Activated T-cell treated with anti-CD3 and anti-CD28 coated beads, Interleukin-2, amount 50 U/mL, for 4 hours (primary cell): ENCODE measurements around the gene UBL4B. TPM values are rescaled to one million over a fixed set of nuclear protein-coding genes. Genes with fewer than 3 reads are reported as not detected.

ENCODE experiments used
- ATAC-seq, 2 donors: fragments of 200-7000 bp; cut with Tn5 transposase; one replicate each; pipeline ENCODE4 v1.10.0; 2021
- DNase-seq: peaks from one replicate; pipeline ENCODE4 v3.0.0-alpha.2; 2020
- H3K27me3 Mint-ChIP-seq: one replicate; pipeline ENCODE4 v1.8.0; 2021; ENCODE audit warnings: low read depth, mixed read lengths
- H3K36me3 Mint-ChIP-seq: one replicate; pipeline ENCODE4 v1.8.0; 2022; ENCODE audit warnings: mixed read lengths; ENCODE audit not compliant: insufficient read depth
- H3K4me1 Mint-ChIP-seq: one replicate; pipeline ENCODE4 v1.8.0; 2021; ENCODE audit warnings: low read depth, mixed read lengths
- H3K4me3 Mint-ChIP-seq: one replicate; pipeline ENCODE4 v1.8.0; 2021; ENCODE audit warnings: mild to moderate bottlenecking, moderate library complexity, mixed read lengths
- H3K9me3 Mint-ChIP-seq: one replicate; pipeline ENCODE4 v1.8.0; 2021; ENCODE audit warnings: mixed read lengths
- total RNA-seq, 3 donors: library from RNA; stranded (reverse); gene quantifications; one replicate each; pipeline ENCODE4 v1.2.1, GENCODE V29; 2021

Gene UBL4B
- not detected for total RNA-seq

- no peak for DNase-seq
- no peak within 1 kb of the TSS for H3K4me3 Mint-ChIP-seq
- peaks cover 21% of the 10 kb centered on the region for H3K27me3 Mint-ChIP-seq
- H3K9me3 Mint-ChIP-seq = no peaks in the 10 kb centered on the region
- no peaks in the 10 kb centered on the region for H3K36me3 Mint-ChIP-seq
- H3K4me1 Mint-ChIP-seq = no peaks in the 10 kb centered on the region
- no peak for ATAC-seq
Observed at GRCh38 chr1:110112143-110112542, at the start of gene UBL4B. UBL4B (plus strand) TSS chr1:110112443; CDS start chr1:110112535, 92 bp downstream.

GRCh38 chr1:110062612-110063011 lies 49.6 kb upstream of the UBL4B start:
- peaks cover 18% of the 10 kb centered on the region for H3K27me3 Mint-ChIP-seq
- H3K4me1 Mint-ChIP-seq = peaks cover 4% of the 10 kb centered on the region
- no peak overlapping the region for H3K4me3 Mint-ChIP-seq
- no peaks in the 10 kb centered on the region for H3K9me3 Mint-ChIP-seq
- peaks cover 20% of the 10 kb centered on the region for H3K36me3 Mint-ChIP-seq
- ATAC-seq (no peak), DNase-seq (no peak)

GRCh38 chr1:110063781-110064180 lies 48.5 kb upstream of the UBL4B start:
- no peak overlapping the region for H3K4me3 Mint-ChIP-seq
- peaks cover 15% of the 10 kb centered on the region for H3K36me3 Mint-ChIP-seq
- H3K4me1 Mint-ChIP-seq = peaks cover 12% of the 10 kb centered on the region
- DNase-seq (no peak), ATAC-seq (no peak)
- peaks cover 28% of the 10 kb centered on the region for H3K27me3 Mint-ChIP-seq
- no peaks in the 10 kb centered on the region for H3K9me3 Mint-ChIP-seq

GRCh38 chr1:110064576-110065337 lies 47.5 kb upstream of the UBL4B start:
- Mint-ChIP-seq H3K4me1 (peaks cover 16% of the 10 kb centered on the region), H3K9me3 (no peaks in the 10 kb centered on the region), H3K27me3 (peaks cover 38% of the 10 kb centered on the region), H3K4me3 (no peak overlapping the region), H3K36me3 (peaks cover 11% of the 10 kb centered on the region)
- ATAC-seq = no peak
- no peak for DNase-seq

- no peak overlapping the region for H3K4me3 Mint-ChIP-seq
- DNase-seq (no peak), ATAC-seq (no peak)
- H3K9me3 Mint-ChIP-seq = no peaks in the 10 kb centered on the region
- peaks cover 17% of the 10 kb centered on the region for H3K4me1 Mint-ChIP-seq
- H3K27me3 Mint-ChIP-seq = peaks cover 42% of the 10 kb centered on the region
- H3K36me3 Mint-ChIP-seq = peaks cover 7% of the 10 kb centered on the region
Observed at GRCh38 chr1:110065841-110066240, 46.4 kb upstream of the UBL4B start.

GRCh38 chr1:110067479-110067892 lies 44.8 kb upstream of the UBL4B start:
- DNase-seq (no peak), ATAC-seq (no peak)
- Mint-ChIP-seq H3K4me1 (peaks cover 17% of the 10 kb centered on the region), H3K4me3 (no peak overlapping the region), H3K27me3 (peaks cover 59% of the 10 kb centered on the region), H3K9me3 (no peaks in the 10 kb centered on the region), H3K36me3 (no peaks in the 10 kb centered on the region)

- ATAC-seq (peak; percentile 13 to 20), DNase-seq (no peak)
- peaks cover 63% of the 10 kb centered on the region for H3K27me3 Mint-ChIP-seq
- peak overlapping the region; percentile 49 for H3K4me3 Mint-ChIP-seq
- H3K36me3 Mint-ChIP-seq = no peaks in the 10 kb centered on the region
- peaks cover 17% of the 10 kb centered on the region for H3K4me1 Mint-ChIP-seq
- H3K9me3 Mint-ChIP-seq = no peaks in the 10 kb centered on the region
Observed at GRCh38 chr1:110067893-110068645, 44.2 kb upstream of the UBL4B start.

GRCh38 chr1:110068646-110069403 lies 43.4 kb upstream of the UBL4B start:
- peaks cover 69% of the 10 kb centered on the region for H3K27me3 Mint-ChIP-seq
- ATAC-seq = peak; percentile 51 to 60
- no peaks in the 10 kb centered on the region for H3K36me3 Mint-ChIP-seq
- DNase-seq = no peak
- H3K4me3 Mint-ChIP-seq = peak overlapping the region; percentile 49
- H3K4me1 Mint-ChIP-seq = peaks cover 17% of the 10 kb centered on the region
- H3K9me3 Mint-ChIP-seq = no peaks in the 10 kb centered on the region

- Mint-ChIP-seq H3K4me3 (peak overlapping the region; percentile 33), H3K36me3 (no peaks in the 10 kb centered on the region), H3K9me3 (no peaks in the 10 kb centered on the region), H3K27me3 (peaks cover 70% of the 10 kb centered on the region), H3K4me1 (peaks cover 17% of the 10 kb centered on the region)
- DNase-seq = no peak
- peak; percentile 33 to 36 for ATAC-seq
Observed at GRCh38 chr1:110069404-110070281, 42.6 kb upstream of the UBL4B start.

- no peaks in the 10 kb centered on the region for H3K9me3 Mint-ChIP-seq
- no peak for DNase-seq
- ATAC-seq = peak in 1 of 2 donors; percentile 6
- H3K27me3 Mint-ChIP-seq = peaks cover 69% of the 10 kb centered on the region
- no peaks in the 10 kb centered on the region for H3K36me3 Mint-ChIP-seq
- peaks cover 17% of the 10 kb centered on the region for H3K4me1 Mint-ChIP-seq
- no peak overlapping the region for H3K4me3 Mint-ChIP-seq
Observed at GRCh38 chr1:110070282-110070669, 42.0 kb upstream of the UBL4B start.

GRCh38 chr1:110070671-110071242 lies 41.5 kb upstream of the UBL4B start, which contains the start of gene ALX3:
ALX3 (minus strand) TSS chr1:110070672; CDS start chr1:110070612, 60 bp downstream.
- peaks cover 72% of the 10 kb centered on the region for H3K27me3 Mint-ChIP-seq
- no peaks in the 10 kb centered on the region for H3K36me3 Mint-ChIP-seq
- ATAC-seq = no peak
- peak within 1 kb of the TSS; percentile 33 for H3K4me3 Mint-ChIP-seq
- H3K4me1 Mint-ChIP-seq = peaks cover 17% of the 10 kb centered on the region
- no peaks in the 10 kb centered on the region for H3K9me3 Mint-ChIP-seq
- DNase-seq = no peak

- Mint-ChIP-seq H3K9me3 (no peaks in the 10 kb centered on the region), H3K36me3 (no peaks in the 10 kb centered on the region), H3K4me1 (peaks cover 5% of the 10 kb centered on the region), H3K4me3 (no peak overlapping the region), H3K27me3 (peaks cover 55% of the 10 kb centered on the region)
- DNase-seq (no peak), ATAC-seq (no peak)
Observed at GRCh38 chr1:110074166-110074565, 38.1 kb upstream of the UBL4B start.

- Mint-ChIP-seq H3K36me3 (no peaks in the 10 kb centered on the region), H3K4me1 (no peaks in the 10 kb centered on the region), H3K9me3 (no peaks in the 10 kb centered on the region), H3K27me3 (peaks cover 47% of the 10 kb centered on the region), H3K4me3 (no peak overlapping the region)
- DNase-seq (no peak), ATAC-seq (no peak)
Observed at GRCh38 chr1:110076789-110077500, 35.3 kb upstream of the UBL4B start.
